Osteoblast (primary cell): ENCODE measurements around the gene CGN. TPM values are rescaled to one million over a fixed set of nuclear protein-coding genes. Genes with fewer than 3 reads are reported as not detected.

ENCODE experiments used
- DNase-seq: peaks from one replicate; pipeline ENCODE4 v3.0.0; 2011; ENCODE audit warnings: low spot score, mixed read lengths; ENCODE audit not compliant: insufficient read length; ENCODE audit errors: missing footprints
- H2AFZ ChIP-seq: 2 replicates; pipeline ENCODE4 v1.6.0; 2011; ENCODE audit warnings: mild to moderate bottlenecking, low read length
- H3K27ac ChIP-seq: 2 replicates; pipeline ENCODE4 v1.5.1; 2011; ENCODE audit warnings: mild to moderate bottlenecking, low read depth, low read length, moderate library complexity
- H3K27me3 ChIP-seq: 2 replicates; pipeline ENCODE4 v1.6.0; 2012; ENCODE audit warnings: mild to moderate bottlenecking, control low read depth, inconsistent platforms, low read length, moderate library complexity; ENCODE audit not compliant: insufficient read depth
- H3K36me3 ChIP-seq: 2 replicates; pipeline ENCODE4 v1.5.1; 2011; ENCODE audit warnings: mild to moderate bottlenecking, low read length, control low read depth, moderate library complexity; ENCODE audit not compliant: insufficient read depth
- H3K4me1 ChIP-seq: 2 replicates; pipeline ENCODE4 v1.5.1; 2011; ENCODE audit warnings: mild to moderate bottlenecking, low read length, control low read depth, moderate library complexity; ENCODE audit not compliant: insufficient read depth
- H3K4me2 ChIP-seq: 2 replicates; pipeline ENCODE4 v1.6.0; 2011; ENCODE audit warnings: mild to moderate bottlenecking, low read length; ENCODE audit not compliant: insufficient read depth
- H3K4me3 ChIP-seq: fragments of 200-600 bp; sonication (generic); 3 replicates; pipeline ENCODE4 v1.5.1; 2012; ENCODE audit warnings: mild to moderate bottlenecking, low read length, inconsistent platforms; ENCODE audit not compliant: insufficient read depth
- H3K79me2 ChIP-seq: 2 replicates; pipeline ENCODE4 v1.6.0; 2012; ENCODE audit warnings: mild to moderate bottlenecking, low read length, control low read depth, inconsistent platforms; ENCODE audit not compliant: insufficient read depth
- H3K9me3 ChIP-seq: 2 replicates; pipeline ENCODE4 v1.5.1; 2011; ENCODE audit warnings: low read depth, low read length, control low read depth
- H4K20me1 ChIP-seq: 2 replicates; pipeline ENCODE4 v1.6.0; 2012; ENCODE audit warnings: mild to moderate bottlenecking, low read length, control low read depth; ENCODE audit not compliant: insufficient read depth
- CTCF ChIP-seq: IDR thresholded peaks from 2 replicates; pipeline ENCODE4 v1.5.1; 2011; ENCODE audit warnings: mild to moderate bottlenecking, low read depth, low read length, moderate library complexity; ENCODE audit errors: extremely low read depth
- total RNA-seq: library from RNA; depleted of rRNA; stranded (reverse); fragments of >200 nt; gene quantifications from 2 replicates; pipeline ENCODE4 v1.2.3, GENCODE V29; 2012

The CGN gene
- total RNA-seq, 1 donor = not detected

GRCh38 chr1:151477066-151477465, 34.1 kb upstream of the CGN start:
- no peaks in the 10 kb centered on the region for H3K36me3 ChIP-seq
- no peak for TF ChIP-seq CTCF
- peaks cover 8% of the 10 kb centered on the region for H3K4me1 ChIP-seq
- H3K79me2 ChIP-seq = no peaks in the 10 kb centered on the region
- DNase-seq = no peak
- H3K9me3 ChIP-seq = no peaks in the 10 kb centered on the region
- no peaks in the 10 kb centered on the region for H3K27me3 ChIP-seq
- H3K27ac ChIP-seq = no peak overlapping the region
- H4K20me1 ChIP-seq = no peaks in the 10 kb centered on the region
- no peak overlapping the region for H3K4me3 ChIP-seq
- no peak overlapping the region for H2AFZ ChIP-seq
- H3K4me2 ChIP-seq = no peak overlapping the region

DNA sequence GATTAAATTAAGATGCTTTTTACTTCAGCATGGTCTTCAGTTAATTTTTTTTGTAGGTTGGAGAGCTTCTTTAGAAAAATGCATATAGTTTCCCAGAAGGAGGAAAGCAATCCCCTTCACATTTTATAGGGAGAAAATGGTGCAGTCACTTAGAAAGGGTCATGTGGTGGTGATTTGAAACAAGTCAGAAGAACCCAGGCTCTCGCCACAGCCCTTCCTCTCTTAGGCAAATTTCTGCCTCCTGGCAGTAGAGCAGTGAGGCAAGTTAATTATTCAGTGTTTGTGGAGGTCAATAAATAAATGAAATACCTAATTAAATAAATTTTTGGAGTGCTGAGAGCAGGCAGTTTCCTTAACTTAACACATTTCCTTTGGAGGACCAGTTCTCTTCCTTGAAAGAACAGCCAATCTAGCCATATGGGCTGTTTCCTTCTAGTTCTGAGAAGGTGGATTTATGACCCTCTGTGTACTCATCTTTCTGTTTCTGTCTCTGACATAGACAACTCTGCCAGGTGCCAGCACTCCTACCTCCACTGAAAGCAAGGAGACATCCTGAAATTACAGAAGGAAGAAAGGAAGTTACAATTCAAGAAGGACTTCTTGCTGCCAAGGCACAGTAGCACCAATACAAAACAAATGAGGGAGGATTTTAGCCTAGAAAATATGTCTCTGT, 32.9 kb upstream of the CGN start:
- Histone ChIP-seq H3K27ac (no peak overlapping the region), H3K4me2 (no peak overlapping the region), H3K4me1 (peaks cover 4% of the 10 kb centered on the region), H3K27me3 (no peaks in the 10 kb centered on the region), H3K9me3 (no peaks in the 10 kb centered on the region), H2AFZ (no peak overlapping the region), H3K79me2 (no peaks in the 10 kb centered on the region), H3K36me3 (no peaks in the 10 kb centered on the region), H4K20me1 (no peaks in the 10 kb centered on the region), H3K4me3 (no peak overlapping the region)
- no peak for TF ChIP-seq CTCF
- no peak for DNase-seq

DNA sequence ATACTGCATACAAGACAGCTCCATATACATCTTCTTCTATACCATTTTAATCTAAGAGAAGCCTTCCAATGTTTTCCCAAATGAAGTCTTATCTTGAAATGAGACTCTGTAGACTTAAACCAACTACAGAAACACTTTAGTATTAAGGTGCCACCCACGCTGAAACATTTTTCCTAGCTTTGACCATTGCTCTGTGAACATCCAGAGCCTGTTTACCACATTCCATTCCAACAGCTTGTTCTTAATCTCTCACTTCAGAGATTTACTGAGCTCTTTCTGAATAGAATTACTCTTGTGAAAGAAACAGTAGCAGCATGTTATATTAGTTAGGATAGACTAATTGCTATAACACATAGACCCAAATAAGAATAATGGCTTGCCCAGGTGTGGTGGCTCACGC, 32.3 kb upstream of the CGN start:
- Histone ChIP-seq H3K36me3 (no peaks in the 10 kb centered on the region), H4K20me1 (no peaks in the 10 kb centered on the region), H3K4me2 (no peak overlapping the region), H2AFZ (no peak overlapping the region), H3K27ac (no peak overlapping the region), H3K79me2 (no peaks in the 10 kb centered on the region), H3K27me3 (no peaks in the 10 kb centered on the region), H3K9me3 (no peaks in the 10 kb centered on the region), H3K4me3 (no peak overlapping the region), H3K4me1 (peaks cover 4% of the 10 kb centered on the region)
- no peak for DNase-seq
- no peak for TF ChIP-seq CTCF

- Histone ChIP-seq H3K36me3 (no peaks in the 10 kb centered on the region), H2AFZ (no peak overlapping the region), H3K79me2 (no peaks in the 10 kb centered on the region), H3K9me3 (no peaks in the 10 kb centered on the region), H3K4me3 (no peak overlapping the region), H3K4me2 (no peak overlapping the region), H3K27me3 (no peaks in the 10 kb centered on the region), H3K27ac (no peak overlapping the region), H4K20me1 (no peaks in the 10 kb centered on the region), H3K4me1 (peaks cover 4% of the 10 kb centered on the region)
- no peak for DNase-seq
- no peak for TF ChIP-seq CTCF
Measured at GRCh38 chr1:151479462-151479861, 31.7 kb upstream of the CGN start.
